SHP77 treated with DMSO at 0.1 percent for 48 hours (cell line): ENCODE results near the gene CLMP.
"Not testable (repeated sequence)": the region's sequence is repeated elsewhere in the genome, so short reads cannot be mapped to it uniquely, and the experiment has no call there.

ENCODE experiments used
- DNase-seq: peaks from one replicate; lab custom pipeline; 2025; lab: John Stamatoyannopoulos, UW

CLMP gene

GRCh38 chr11:123083623-123084029 lies 111.4 kb downstream of the CLMP start:
- DNase-seq: peak; percentile 72

GRCh38 chr11:123082977-123083376 lies 112.1 kb downstream of the CLMP start:
- no peak for DNase-seq

GRCh38 chr11:123080015-123080414 lies 115.0 kb downstream of the CLMP start:
- DNase-seq: no peak

- no peak for DNase-seq
These were observed 118.6 kb downstream of the CLMP start for GRCh38 chr11:123076484-123076883.

- no peak for DNase-seq
These were observed 121.5 kb downstream of the CLMP start for GRCh38 chr11:123073343-123074057.

- DNase-seq: no peak
These were observed 122.3 kb downstream of the CLMP start for GRCh38 chr11:123072762-123073161.

DNA sequence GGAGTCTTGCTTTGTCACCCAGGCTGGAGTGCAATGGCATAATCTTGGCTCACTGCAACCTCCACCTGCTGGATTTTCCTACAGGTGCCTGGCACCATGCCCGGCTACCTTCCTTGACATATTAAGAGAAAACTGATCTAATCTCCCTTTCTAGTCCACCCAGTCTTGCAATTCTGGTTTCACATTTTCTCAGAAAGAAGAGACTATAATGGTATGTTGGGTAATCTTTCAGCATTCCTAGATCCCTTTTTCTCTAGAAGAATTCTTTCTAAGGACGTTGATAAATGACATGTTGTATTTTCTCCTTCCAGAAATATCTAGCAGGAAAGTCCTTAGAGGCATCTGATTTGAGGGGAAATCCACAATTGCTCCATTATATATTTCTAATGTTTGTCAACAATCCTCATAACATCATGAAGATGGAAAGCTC lies 122.7 kb downstream of the CLMP start:
- no peak for DNase-seq

GRCh38 chr11:123069908-123070821 lies 124.9 kb downstream of the CLMP start:
- DNase-seq: no peak

DNA sequence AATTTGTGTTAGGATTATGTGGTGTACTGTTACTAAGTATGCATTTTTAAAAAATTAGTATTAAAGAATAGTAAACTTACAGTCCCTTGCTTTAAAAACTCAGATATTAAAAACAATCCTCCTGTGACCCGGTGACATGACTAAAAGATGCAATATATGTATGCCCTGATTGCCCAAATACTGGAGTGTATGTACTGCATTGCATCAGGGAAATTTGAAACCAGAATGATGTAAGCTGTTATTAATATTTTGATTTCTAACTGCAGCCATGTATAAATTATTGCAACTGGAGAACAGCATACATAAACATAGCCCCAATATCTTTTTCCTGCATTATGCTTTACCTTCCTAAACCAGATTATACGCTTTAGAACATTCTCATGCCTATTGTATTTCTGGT lies 129.4 kb downstream of the CLMP start:
- DNase-seq: no peak

GRCh38 chr11:123063826-123064657 lies 131.0 kb downstream of the CLMP start:
- no peak for DNase-seq

- DNase-seq: peak; percentile 41
These were observed 131.9 kb downstream of the CLMP start for GRCh38 chr11:123062892-123063825.

DNA sequence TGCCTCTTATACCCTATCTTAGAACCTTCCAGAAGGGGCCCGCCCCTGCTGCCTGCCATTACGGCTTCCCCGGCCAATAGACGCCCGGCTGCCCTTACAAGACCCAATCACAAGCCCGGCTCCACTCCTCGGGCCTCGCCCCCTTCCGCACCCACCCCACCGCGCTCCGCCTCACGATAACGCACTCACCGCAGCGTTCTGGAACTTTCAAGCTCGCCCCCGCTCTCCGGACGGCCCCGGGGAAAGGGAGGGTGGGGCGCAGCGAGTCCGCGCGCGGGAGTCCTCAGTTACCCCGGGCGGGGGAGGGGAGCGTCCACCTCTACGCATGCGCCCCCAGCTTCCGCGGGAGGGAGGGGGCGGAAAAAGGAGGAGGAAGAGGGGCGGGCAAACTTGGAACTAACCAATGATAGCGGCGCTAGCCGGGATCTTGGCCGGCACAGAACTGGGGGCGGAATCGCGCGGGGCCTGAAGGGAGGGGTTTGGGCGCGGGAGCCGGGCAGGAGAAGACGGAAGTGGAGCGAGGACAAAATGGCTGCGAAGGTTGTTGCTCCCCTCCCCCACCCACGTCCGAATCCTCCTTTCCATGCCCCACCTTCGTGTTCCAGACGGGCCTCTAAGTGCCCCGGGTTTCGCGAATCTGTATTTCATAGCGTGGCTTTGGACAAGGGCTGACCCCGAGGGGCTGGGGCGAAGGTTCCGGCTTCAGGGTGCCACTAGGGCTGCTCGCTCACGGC lies 132.7 kb downstream of the CLMP start:
- peak; percentile 99 for DNase-seq

DNA sequence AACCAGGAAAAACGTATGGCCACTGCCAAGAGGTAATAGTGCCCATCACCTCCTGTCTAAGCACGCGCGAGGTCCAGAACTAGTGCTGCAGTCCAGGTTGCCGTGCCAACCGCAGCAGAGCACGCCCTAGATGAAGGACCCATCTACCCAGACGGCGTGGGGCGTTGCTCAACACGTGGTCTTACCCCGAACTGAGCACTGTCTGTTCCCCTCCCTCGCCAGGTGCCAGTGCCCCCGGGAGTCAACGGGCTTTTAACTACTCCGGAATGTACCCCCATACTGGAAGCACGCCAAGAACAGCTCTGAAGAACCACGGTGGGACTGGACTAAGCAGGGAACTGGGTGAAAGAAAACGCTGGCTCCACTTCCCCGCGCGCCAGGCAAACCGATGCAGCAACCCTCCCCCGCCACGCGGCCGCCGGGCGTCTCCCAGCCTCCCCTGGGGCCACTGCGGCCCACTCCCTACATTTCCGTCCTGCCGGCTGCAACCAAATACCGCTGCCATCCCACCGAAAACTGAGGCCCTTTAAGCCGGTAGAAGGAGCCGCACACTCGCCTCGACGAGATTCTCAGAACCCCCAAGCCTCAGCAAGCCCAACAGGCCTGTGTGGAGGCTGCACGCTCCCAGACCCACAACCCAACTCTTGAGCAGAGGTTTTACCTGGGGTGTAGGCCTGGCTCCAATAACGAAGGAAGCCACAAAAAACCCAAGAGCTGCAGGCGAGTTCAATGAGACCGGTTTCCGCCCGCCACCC lies 133.5 kb downstream of the CLMP start, which contains the start of gene HSPA8:
HSPA8 (minus strand) TSS at position 734 of the 755 bp plus-strand sequence. CDS start 812 bp downstream, outside the sequence.
- DNase-seq: peak; percentile 4

DNA sequence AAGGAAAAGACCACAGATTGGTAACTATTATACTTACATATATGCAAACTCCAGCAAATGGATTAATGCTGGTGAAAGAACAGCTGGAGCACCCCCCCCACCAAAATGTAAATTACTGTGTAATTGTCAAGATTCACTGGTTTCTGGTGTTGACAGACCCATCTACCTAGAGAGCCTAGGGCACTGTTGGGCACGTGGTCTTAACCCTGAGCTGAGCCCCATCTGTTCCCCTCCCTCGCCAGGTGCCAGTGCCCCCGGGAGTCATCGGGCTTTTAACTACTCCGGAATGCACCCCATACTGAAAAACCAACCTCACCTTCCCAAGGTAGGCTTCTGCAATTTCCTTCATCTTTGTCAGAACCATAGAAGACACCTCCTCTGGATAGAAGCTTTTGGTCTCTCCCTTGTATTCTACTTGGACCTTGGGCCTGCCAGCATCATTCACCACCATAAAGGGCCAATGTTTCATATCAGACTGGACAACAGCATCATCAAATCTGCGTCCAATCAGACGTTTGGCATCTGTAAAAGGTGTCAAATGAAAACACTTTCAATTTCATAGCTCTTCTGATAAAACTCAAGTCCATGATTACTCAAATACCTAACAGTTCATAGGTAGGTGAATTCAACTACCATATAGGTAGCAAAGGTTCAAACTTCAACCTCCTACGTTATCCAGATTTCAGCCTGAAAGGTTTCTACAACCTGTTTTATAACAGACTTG lies 134.6 kb downstream of the CLMP start:
- DNase-seq: no peak

- DNase-seq: not testable (repeated sequence)
These were observed 135.8 kb downstream of the CLMP start for GRCh38 chr11:123059041-123059920.

DNA sequence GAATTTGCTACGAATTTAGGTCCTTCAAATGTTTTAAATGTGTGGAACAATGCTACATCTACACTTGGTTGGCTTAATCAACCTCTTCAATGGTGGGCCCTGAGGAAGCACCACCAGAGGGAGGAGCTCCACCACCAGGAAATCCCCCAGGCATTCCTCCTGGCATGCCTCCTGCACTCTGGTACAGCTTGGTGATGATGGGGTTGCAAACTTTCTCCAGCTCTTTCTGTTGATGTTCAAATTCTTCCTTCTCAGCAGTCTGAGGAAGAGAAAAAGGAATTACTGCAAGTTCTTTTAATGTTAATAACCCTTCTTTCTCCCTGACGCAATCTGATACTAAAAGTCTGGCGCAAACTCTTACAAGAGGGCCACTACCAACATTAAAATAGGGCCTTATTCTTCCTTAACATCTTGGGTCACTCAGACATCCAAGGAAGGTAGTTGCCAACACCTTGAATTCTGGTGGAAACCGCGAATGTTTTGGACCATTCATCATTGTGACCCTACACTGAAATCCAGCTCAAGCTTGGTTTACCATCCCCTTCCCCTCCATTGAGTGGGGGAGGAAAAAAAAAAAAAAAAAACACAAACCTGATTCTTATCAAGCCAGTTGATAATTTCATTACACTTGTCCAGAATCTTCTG lies 137.3 kb downstream of the CLMP start:
- no peak for DNase-seq

GRCh38 chr11:123056835-123057491 lies 138.1 kb downstream of the CLMP start:
- DNase-seq: no peak
